HepG2 (cell line): ENCODE data around the gene WDR86. TPM values are rescaled to one million over a fixed set of nuclear protein-coding genes. Genes with fewer than 3 reads are reported as not detected.

Source experiments
- ASH2L ChIP-seq: fragments of 300-600, 200-600 bp; sonication (generic); IDR thresholded peaks from 2 replicates; pipeline ENCODE4 v1.7.0; 2017; ENCODE audit warnings: low read depth, mild to moderate bottlenecking, moderate library complexity, mixed read lengths, low read length; ENCODE audit not compliant: insufficient read length
- CREB1 ChIP-seq, 2 experiments: fragments of 450-650 bp in 1 of 2; IDR thresholded peaks; 2 replicates each; pipeline ENCODE4 v1.6.1; 2016 to 2017; ENCODE audit warnings: control low read depth in 1 of 2, mild to moderate bottlenecking in 1 of 2, missing compliant biosample characterization in 1 of 2, missing genetic modification characterization in 1 of 2
- HINFP ChIP-seq: sonication (generic); formaldehyde crosslinking; IDR thresholded peaks from 2 replicates; pipeline ENCODE4 v1.4.0; 2020; ENCODE audit warnings: low read depth, mild to moderate bottlenecking, missing genetic modification reagents
- HNF4G ChIP-seq, 2 experiments: sonication (generic) in 1 of 2; formaldehyde crosslinking in 1 of 2; IDR thresholded peaks; 2 replicates each; pipeline versions ENCODE4 v1.4.0 to v1.6.1; 2011 to 2020; ENCODE audit warnings: borderline replicate concordance in 2 of 2, low read depth in 2 of 2, mild to moderate bottlenecking in 2 of 2, low read length in 1 of 2, missing genetic modification reagents in 1 of 2, moderate library complexity in 1 of 2
- KAT7 ChIP-seq: IDR thresholded peaks from 2 replicates; pipeline ENCODE4 v1.6.1; 2018; ENCODE audit warnings: borderline replicate concordance, missing compliant biosample characterization
- KDM1A ChIP-seq: IDR thresholded peaks from 2 replicates; pipeline ENCODE4 v1.6.1; 2016; ENCODE audit warnings: missing compliant biosample characterization
- MBNL3 ChIP-seq: fragments of 250-450 bp; sonication (Bioruptor Pico); conservative IDR thresholded peaks from 2 replicates; pipeline ENCODE4 v1.8.0; 2022; ENCODE audit warnings: mild to moderate bottlenecking, inconsistent platforms
- PLRG1 ChIP-seq: fragments of 450-650 bp; conservative IDR thresholded peaks from 2 replicates; pipeline ENCODE4 v1.6.1; 2016
- RERE ChIP-seq: IDR thresholded peaks from 2 replicates; pipeline ENCODE4 v1.6.1; 2016; ENCODE audit warnings: low read depth, missing genetic modification reagents, missing compliant biosample characterization
- SP4 ChIP-seq: sonication (generic); formaldehyde crosslinking; IDR thresholded peaks from 2 replicates; pipeline ENCODE4 v1.8.1; 2023; ENCODE audit warnings: mild to moderate bottlenecking, missing genetic modification reagents
- SRF ChIP-seq: IDR thresholded peaks from 2 replicates; pipeline ENCODE4 v1.6.1; 2011; ENCODE audit warnings: mild to moderate bottlenecking, low read depth, low read length, moderate library complexity
- SRSF4 ChIP-seq: fragments of 200-400 bp; formaldehyde crosslinking; IDR thresholded peaks from one replicate; pipeline ENCODE4 v1.6.1; 2018; ENCODE audit warnings: mild to moderate bottlenecking, low read depth, low read length, moderate library complexity; ENCODE audit not compliant: poor library complexity, severe bottlenecking
- TEAD3 ChIP-seq: optimal IDR thresholded peaks from 2 replicates; pipeline ENCODE3; 2016; ENCODE audit warnings: borderline replicate concordance
- TFAP4 ChIP-seq: sonication (generic); IDR thresholded peaks from 2 replicates; pipeline ENCODE4 v1.6.1; 2016; ENCODE audit warnings: low read depth, borderline replicate concordance
- U2AF1 ChIP-seq: fragments of 200-400 bp; formaldehyde crosslinking; optimal IDR thresholded peaks from 2 replicates; pipeline ENCODE3; 2017; ENCODE audit warnings: mild to moderate bottlenecking, low read depth, low read length
- ZBTB8A ChIP-seq: sonication (generic); formaldehyde crosslinking; IDR thresholded peaks from 2 replicates; pipeline ENCODE4 v1.4.0; 2020; ENCODE audit warnings: mild to moderate bottlenecking, low read depth, missing genetic modification reagents, borderline replicate concordance
- ZNF143 ChIP-seq: sonication (generic); formaldehyde crosslinking; IDR thresholded peaks from 2 replicates; pipeline ENCODE4 v1.4.0; 2020; ENCODE audit warnings: missing genetic modification reagents
- ZNF326 ChIP-seq: sonication (generic); formaldehyde crosslinking; IDR thresholded peaks from 2 replicates; pipeline ENCODE4 v1.4.0; 2020; ENCODE audit warnings: missing genetic modification reagents, borderline replicate concordance
- ZNF564 ChIP-seq: sonication (generic); formaldehyde crosslinking; IDR thresholded peaks from 2 replicates; pipeline ENCODE4 v1.8.1; 2023; ENCODE audit warnings: mild to moderate bottlenecking, missing genetic modification reagents
- ZUFSP ChIP-seq: sonication (generic); formaldehyde crosslinking; IDR thresholded peaks from 2 replicates; pipeline ENCODE4 v1.9.0; 2021; ENCODE audit warnings: missing genetic modification reagents, mild to moderate bottlenecking, borderline replicate concordance
- polyA plus RNA-seq, 8 experiments: library from polyadenylated mRNA; depleted of rRNA in 3 of 8; stranded (reverse) in 7 of 8; unstranded in 1 of 8; fragments of >200 nt; fragmentation: Illumina TruSeq in 4 of 8; extraction: Trizol in 4 of 8; gene quantifications; 2 replicates each; pipeline versions ENCODE4 v1.2.1 to v1.2.3, GENCODE V29; 2011 to 2016; ENCODE audit warnings: low read depth in 4 of 8, missing spikeins in 1 of 8, mixed read lengths in 1 of 8; ENCODE audit not compliant: insufficient read depth in 1 of 8
- total RNA-seq, 5 experiments: library from RNA; depleted of rRNA; stranded (reverse); fragments of >200 nt; fragmentation: Illumina TruSeq; extraction: Trizol; gene quantifications; 2 replicates each; pipeline ENCODE4 v1.2.3, GENCODE V29; 2016; ENCODE audit warnings: low read depth in 1 of 5

WDR86 gene
- total and polyA plus RNA-seq, 2 of the 13 experiments (the other 11 are each of a cell fraction or from before 2014, with no cell fraction given) = 0.11 to 2.9 TPM

- TF ChIP-seq U2AF1 = no peak
- TF ChIP-seq HNF4G (IDR thresholded peaks at IDR 0.05; ENCODE audit: borderline replicate concordance, low read depth, low read length) = peak; percentile 57; the same call in 1 of the 2 replicates
- no peak for TF ChIP-seq HNF4G (CRISPR knock-in tag; IDR thresholded peaks at IDR 0.05; ENCODE audit: borderline replicate concordance, low read depth)
- TF ChIP-seq HINFP = no peak
- no peak for TF ChIP-seq CREB1 (IDR thresholded peaks at IDR 0.05)
- TF ChIP-seq CREB1 (CRISPR knock-in tag; IDR thresholded peaks at IDR 0.05) = 0 out of 2 replicates have a peak, but pooled peaks have one; percentile 23
- no peak for TF ChIP-seq SRF
- TF ChIP-seq ASH2L = peak; percentile 29
- no peak for TF ChIP-seq ZNF143 (CRISPR knock-in tag)
- TF ChIP-seq TFAP4 = no peak
- TF ChIP-seq SRSF4 = no peak
- TF ChIP-seq ZNF326 (CRISPR knock-in tag) = no peak
- TF ChIP-seq ZBTB8A (CRISPR knock-in tag) = no peak
- TF ChIP-seq TEAD3 (CRISPR knock-in tag) = peak; percentile 55
- no peak for TF ChIP-seq SP4 (CRISPR knock-in tag)
- no peak for TF ChIP-seq PLRG1
- no peak for TF ChIP-seq RERE (CRISPR knock-in tag)
- TF ChIP-seq KDM1A (CRISPR knock-in tag) = no peak
- no peak for TF ChIP-seq ZUFSP (CRISPR knock-in tag)
- TF ChIP-seq ZNF564 (CRISPR knock-in tag) = no peak
- TF ChIP-seq KAT7 (CRISPR knock-in tag) = no peak
- no peak for TF ChIP-seq MBNL3 (CRISPR knock-in tag)
Observed at GRCh38 chr7:151339651-151340382, 70.0 kb downstream of the WDR86 start (continued).
